MM.1S (cell line): ENCODE measurements around the gene STYXL1.
"Not testable (repeated sequence)": the region's sequence is repeated elsewhere in the genome, so short reads cannot be mapped to it uniquely, and the experiment has no call there.

Source experiments
- DNase-seq: peaks from one replicate; pipeline ENCODE4 v3.0.0-alpha.2; 2015
- H2AFZ ChIP-seq: fragments of 300-600 bp; sonication (generic); 2 replicates; pipeline ENCODE4 v1.6.0; 2016; ENCODE audit warnings: antibody characterized with exemption, low read length
- H3F3A ChIP-seq: fragments of 300-600 bp; sonication (generic); 2 replicates; pipeline ENCODE4 v1.6.1; 2016; ENCODE audit warnings: mild to moderate bottlenecking, antibody characterized with exemption, low read length, moderate library complexity, mixed read lengths; ENCODE audit not compliant: insufficient read depth
- H3K27ac ChIP-seq: fragments of 300-600 bp; sonication (generic); 2 replicates; pipeline ENCODE4 v1.5.1; 2016; ENCODE audit warnings: mild to moderate bottlenecking, low read length
- H3K27me3 ChIP-seq: fragments of 300-600 bp; sonication (generic); replicated peaks from 2 replicates; pipeline ENCODE4 v1.6.0; 2016; ENCODE audit warnings: low read length; ENCODE audit not compliant: insufficient read depth
- H3K36me3 ChIP-seq: fragments of 300-600 bp; sonication (generic); replicated peaks from 2 replicates; pipeline ENCODE4 v1.6.1; 2016; ENCODE audit warnings: mild to moderate bottlenecking, low read length, mixed read lengths; ENCODE audit not compliant: insufficient read depth
- H3K4me1 ChIP-seq: fragments of 300-600 bp; sonication (generic); 2 replicates; pipeline ENCODE4 v1.6.1; 2016; ENCODE audit warnings: low read length, mixed read lengths
- H3K4me2 ChIP-seq: fragments of 300-600 bp; sonication (generic); 2 replicates; pipeline ENCODE4 v1.6.0; 2016; ENCODE audit warnings: low read depth, low read length
- H3K4me3 ChIP-seq: fragments of 300-600 bp; sonication (generic); 2 replicates; pipeline ENCODE4 v1.5.1; 2016; ENCODE audit warnings: low read length, mixed read lengths
- H3K79me2 ChIP-seq: fragments of 300-600 bp; sonication (generic); 2 replicates; pipeline ENCODE4 v1.6.1; 2016; ENCODE audit warnings: mixed run types, low read length, mixed read lengths
- H3K9ac ChIP-seq: fragments of 300-600 bp; sonication (generic); 2 replicates; pipeline ENCODE4 v1.6.1; 2016; ENCODE audit warnings: low read length, mixed read lengths
- H3K9me2 ChIP-seq: fragments of 300-600 bp; sonication (generic); replicated peaks from 2 replicates; pipeline ENCODE4 v1.6.1; 2016; ENCODE audit warnings: mild to moderate bottlenecking, low read length, mixed read lengths; ENCODE audit not compliant: insufficient read depth
- H3K9me3 ChIP-seq: fragments of 300-600 bp; sonication (generic); replicated peaks from 2 replicates; pipeline ENCODE4 v1.6.1; 2016; ENCODE audit warnings: mild to moderate bottlenecking, low read length, mixed read lengths; ENCODE audit not compliant: insufficient read depth
- H4K20me1 ChIP-seq: fragments of 300-600 bp; sonication (generic); 2 replicates; pipeline ENCODE4 v1.6.1; 2016; ENCODE audit warnings: mild to moderate bottlenecking, low read length, moderate library complexity, mixed read lengths; ENCODE audit not compliant: insufficient read depth
- CTCF ChIP-seq: fragments of 300-600 bp; sonication (generic); IDR thresholded peaks from 2 replicates; pipeline ENCODE4 v1.5.1; 2016; ENCODE audit warnings: antibody characterized with exemption, low read length, mixed read lengths
- EZH2 ChIP-seq: fragments of 300-600 bp; sonication (generic); optimal IDR thresholded peaks from 2 replicates; pipeline ENCODE3; 2017; ENCODE audit warnings: low read depth, mild to moderate bottlenecking, antibody characterized with exemption, low read length, mixed read lengths
- EZH2phosphoT487 ChIP-seq: fragments of 300-600 bp; sonication (generic); IDR thresholded peaks from 2 replicates; pipeline ENCODE4 v1.6.1; 2018; ENCODE audit warnings: antibody characterized with exemption, low read length

Gene STYXL1

DNA sequence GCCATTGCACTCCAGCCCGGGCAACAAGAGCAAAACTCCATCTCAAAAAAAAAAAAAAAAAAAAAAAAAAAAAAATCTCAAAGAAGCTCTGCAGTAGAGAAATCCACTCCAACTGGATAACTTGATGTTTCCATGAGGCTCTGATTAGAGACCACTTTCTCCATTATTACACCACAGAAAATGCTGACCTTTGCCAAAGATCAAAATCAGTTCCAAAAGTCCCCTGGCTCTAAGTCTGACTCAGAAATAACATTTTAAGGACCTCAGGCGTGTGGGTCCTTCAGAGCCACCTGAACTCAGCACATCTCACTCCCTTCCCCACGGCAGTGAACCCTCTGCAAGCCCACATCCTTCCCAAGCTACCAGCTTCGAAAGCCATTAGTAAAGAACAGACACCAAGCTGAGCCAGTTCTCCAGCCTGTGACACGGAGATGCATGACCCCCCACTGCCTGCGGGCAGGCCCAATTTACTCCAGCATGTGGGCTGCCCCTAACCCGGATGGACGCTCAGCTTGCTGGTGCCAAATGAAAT lies 39.6 kb downstream of the STYXL1 start:
- Histone ChIP-seq H3K36me3 (no peaks in the 10 kb centered on the region), H3K4me2 (no peak overlapping the region), H3K27ac (no peak overlapping the region), H3K79me2 (no peaks in the 10 kb centered on the region), H4K20me1 (no peaks in the 10 kb centered on the region), H3K9me2 (no peaks in the 10 kb centered on the region), H3F3A (peaks cover 4% of the 10 kb centered on the region; the same call in 1 of the 2 replicates), H3K4me3 (no peak overlapping the region), H2AFZ (no peak overlapping the region), H3K9me3 (no peaks in the 10 kb centered on the region), H3K4me1 (peaks cover 4% of the 10 kb centered on the region; the same call in 1 of the 2 replicates), H3K9ac (no peak overlapping the region), H3K27me3 (no peaks in the 10 kb centered on the region)
- TF ChIP-seq CTCF (no peak), EZH2 (no peak), EZH2phosphoT487 (no peak)
- DNase-seq, result no peak

- H3K4me1 ChIP-seq, H3K27ac ChIP-seq, H3K4me3 ChIP-seq, H3K36me3 ChIP-seq, H3K9me2 ChIP-seq, DNase-seq, H3F3A ChIP-seq, H4K20me1 ChIP-seq, H3K9me3 ChIP-seq, H2AFZ ChIP-seq, H3K79me2 ChIP-seq, H3K4me2 ChIP-seq, H3K9ac ChIP-seq, H3K27me3 ChIP-seq: not testable (repeated sequence)
These were observed 42.8 kb downstream of the STYXL1 start for GRCh38 chr7:76005004-76005403.

DNA sequence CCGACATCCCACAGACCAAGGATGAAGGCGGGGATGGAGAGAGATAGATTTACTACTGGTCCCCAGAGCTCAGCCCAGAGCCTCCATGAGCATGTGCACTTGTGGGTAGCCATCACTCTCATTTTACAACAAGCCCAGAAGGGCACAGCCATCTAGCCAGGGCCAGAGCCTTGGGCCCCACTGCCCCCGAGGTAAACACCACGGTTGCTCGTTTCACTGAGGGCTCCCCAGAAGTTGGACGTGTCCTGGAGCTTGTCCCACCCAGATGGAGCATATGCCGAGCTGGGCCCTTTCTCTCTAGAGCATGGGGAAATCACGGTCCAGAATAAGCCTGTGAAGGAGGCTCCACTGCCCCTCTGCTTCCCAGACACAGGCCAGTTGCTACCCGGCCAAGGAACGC lies 44.4 kb downstream of the STYXL1 start:
- H2AFZ ChIP-seq, result no peak overlapping the region
- no peaks in the 10 kb centered on the region for H3F3A ChIP-seq
- H3K4me1 ChIP-seq, result peaks cover 3% of the 10 kb centered on the region; the same call in 1 of the 2 replicates
- H3K4me3 ChIP-seq, result no peak overlapping the region
- H3K4me2 ChIP-seq, result no peak overlapping the region
- TF ChIP-seq CTCF, result no peak
- no peak for TF ChIP-seq EZH2
- no peak for TF ChIP-seq EZH2phosphoT487
- DNase-seq, result no peak
- H3K36me3 ChIP-seq, result no peaks in the 10 kb centered on the region
- no peaks in the 10 kb centered on the region for H3K79me2 ChIP-seq
- H3K27me3 ChIP-seq, result no peaks in the 10 kb centered on the region
- no peaks in the 10 kb centered on the region for H3K9me3 ChIP-seq
- no peaks in the 10 kb centered on the region for H4K20me1 ChIP-seq
- no peaks in the 10 kb centered on the region for H3K9me2 ChIP-seq
- no peak overlapping the region for H3K27ac ChIP-seq
- H3K9ac ChIP-seq, result no peak overlapping the region

DNA sequence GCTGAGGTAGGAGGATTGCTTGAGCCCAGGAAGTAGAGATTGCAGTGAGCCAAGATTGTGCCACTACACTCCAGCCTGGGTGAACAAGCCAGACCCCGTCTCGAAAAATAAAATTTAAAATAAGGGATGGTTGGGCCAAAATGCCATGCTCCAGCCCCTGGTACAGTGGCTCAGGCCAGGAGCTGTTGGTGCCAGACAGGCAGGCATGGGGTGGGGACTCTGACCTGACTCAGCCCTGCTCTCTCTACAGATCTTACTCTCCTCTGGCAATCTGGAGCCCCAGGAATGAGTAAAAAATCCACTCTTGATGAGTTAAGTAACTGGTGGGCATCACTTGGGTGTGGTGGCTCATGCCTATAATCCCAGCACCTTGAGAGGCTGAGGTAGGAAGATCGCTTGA lies 45.0 kb downstream of the STYXL1 start:
- Histone ChIP-seq H3K9me3 (no peaks in the 10 kb centered on the region), H3K4me1 (no peaks in the 10 kb centered on the region), H3K27ac (no peak overlapping the region), H2AFZ (no peak overlapping the region), H3K79me2 (no peaks in the 10 kb centered on the region), H3K27me3 (no peaks in the 10 kb centered on the region), H3K4me3 (no peak overlapping the region), H3K4me2 (no peak overlapping the region), H4K20me1 (no peaks in the 10 kb centered on the region), H3K9ac (no peak overlapping the region), H3K9me2 (no peaks in the 10 kb centered on the region), H3F3A (no peaks in the 10 kb centered on the region), H3K36me3 (no peaks in the 10 kb centered on the region)
- TF ChIP-seq EZH2, result no peak
- no peak for TF ChIP-seq EZH2phosphoT487
- TF ChIP-seq CTCF, result no peak
- no peak for DNase-seq
